H1 (cell line): ENCODE data around the gene CCDC93. TPM values are rescaled to one million over a fixed set of nuclear protein-coding genes. Genes with fewer than 3 reads are reported as not detected.

ENCODE experiments used
- CTCF ChIA-PET: fragments of 300-600 bp; sonication (Branson Sonifier 250); formaldehyde crosslinking; loops from one replicate; lab custom pipeline; 2021; ENCODE audit not compliant: partially characterized antibody; lab: Charles Lee
- POLR2A ChIA-PET: fragments of 300-600 bp; sonication (Branson Sonifier 250); formaldehyde crosslinking; loops from one replicate; lab custom pipeline; 2021; ENCODE audit warnings: inconsistent platforms; ENCODE audit not compliant: partially characterized antibody; lab: Charles Lee
- DNase-seq, 2 experiments: peaks; one replicate each; pipeline versions ENCODE4 v3.0.0 to v3.0.0-alpha.2; 2010 to 2022; ENCODE audit warnings: low spot score in 2 of 2, low read depth in 1 of 2, mixed read lengths in 1 of 2
- FAIRE-seq: peaks from 2 replicates; lab custom pipeline; 2011; peaks lifted over from hg19 to GRCh38; lab: Jason Lieb, UNC
- H2AFZ ChIP-seq: 2 replicates; pipeline ENCODE4 v1.8.1; 2012; ENCODE audit warnings: low read length, inconsistent platforms
- H2AK5ac ChIP-seq: 2 replicates; pipeline ENCODE4 v1.6.1; 2013; ENCODE audit warnings: low read depth, low read length
- H2BK120ac ChIP-seq: replicated peaks from 2 replicates; pipeline ENCODE3; 2013; ENCODE audit warnings: low read depth, low read length, inconsistent platforms
- H2BK12ac ChIP-seq: 2 replicates; pipeline ENCODE4 v1.6.1; 2013; ENCODE audit warnings: low read depth, low read length
- H2BK15ac ChIP-seq: 2 replicates; pipeline ENCODE4 v1.6.1; 2013; ENCODE audit warnings: low read length
- H2BK20ac ChIP-seq: 2 replicates; pipeline ENCODE4 v1.6.1; 2013; ENCODE audit warnings: low read length
- H2BK5ac ChIP-seq: 2 replicates; pipeline ENCODE4 v1.6.1; 2013; ENCODE audit warnings: low read depth, low read length
- H3K14ac ChIP-seq: 2 replicates; pipeline ENCODE4 v1.6.1; 2013; ENCODE audit warnings: inconsistent platforms; ENCODE audit not compliant: insufficient read length
- H3K18ac ChIP-seq: 2 replicates; pipeline ENCODE4 v1.6.1; 2013; ENCODE audit warnings: low read length; ENCODE audit errors: extremely low read depth
- H3K23ac ChIP-seq: 2 replicates; pipeline ENCODE4 v1.6.1; 2013; ENCODE audit warnings: inconsistent platforms; ENCODE audit not compliant: insufficient read length
- H3K23me2 ChIP-seq: 2 replicates; pipeline ENCODE4 v1.6.1; 2013; ENCODE audit warnings: low read depth, low read length
- H3K27ac ChIP-seq: 2 replicates; pipeline ENCODE4 v1.6.1; 2011; ENCODE audit warnings: low read depth, low read length, inconsistent platforms
- H3K27me3 ChIP-seq, 4 experiments: replicated peaks in 1 of 4; 1 replicate in 1 of 4; 2 replicates in 3 of 4; pipeline versions ENCODE4 v1.6.1 to v1.8.1; 2011 to 2013; ENCODE audit warnings: low read length in 3 of 4, mild to moderate bottlenecking in 3 of 4, inconsistent platforms in 2 of 4, mixed read lengths in 2 of 4, moderate library complexity in 1 of 4; ENCODE audit not compliant: control insufficient read depth in 3 of 4, insufficient read depth in 3 of 4; ENCODE audit errors: extremely low read depth in 1 of 4
- H3K36me3 ChIP-seq, 4 experiments: 2 replicates each; pipeline versions ENCODE4 v1.6.1 to v1.8.1; 2011 to 2013; ENCODE audit warnings: mild to moderate bottlenecking in 4 of 4, low read length in 3 of 4, moderate library complexity in 2 of 4, control low read depth in 1 of 4, inconsistent platforms in 1 of 4; ENCODE audit not compliant: insufficient read depth in 4 of 4, control insufficient read depth in 2 of 4
- H3K4ac ChIP-seq: replicated peaks from 2 replicates; pipeline ENCODE3; 2013; ENCODE audit warnings: low read length, low read depth, mixed read lengths, inconsistent platforms; ENCODE audit not compliant: insufficient read length
- H3K4me1 ChIP-seq, 4 experiments: replicated peaks in 1 of 4; 1 replicate in 1 of 4; 2 replicates in 3 of 4; pipeline versions ENCODE4 v1.6.1 to v1.8.1; 2011 to 2013; ENCODE audit warnings: low read length in 3 of 4, inconsistent platforms in 2 of 4, mixed read lengths in 1 of 4; ENCODE audit not compliant: insufficient read depth in 4 of 4, control insufficient read depth in 3 of 4
- H3K4me2 ChIP-seq, 2 experiments: 2 replicates each; pipeline versions ENCODE4 v1.6.1 to v1.8.1; 2011 to 2013; ENCODE audit warnings: low read depth in 2 of 2, low read length in 2 of 2, control low read depth in 1 of 2, inconsistent platforms in 1 of 2, mild to moderate bottlenecking in 1 of 2; ENCODE audit not compliant: insufficient read depth in 1 of 2
- H3K4me3 ChIP-seq, 4 experiments: fragments of 200-600, 300-600 bp in 1 of 4; sonication (generic), shearing (Covaris generic), sonication (Bioruptor Twin) in 1 of 4; 2 replicates each; pipeline versions ENCODE4 v1.5.1 to v1.8.1; 2011 to 2016; ENCODE audit warnings: low read length in 4 of 4, low read depth in 3 of 4, control low read depth in 2 of 4, inconsistent platforms in 2 of 4, mild to moderate bottlenecking in 2 of 4, mixed read lengths in 1 of 4, moderate library complexity in 1 of 4; ENCODE audit not compliant: insufficient read depth in 2 of 4; ENCODE audit errors: extremely low read depth in 1 of 4
- H3K56ac ChIP-seq: replicated peaks from 2 replicates; pipeline ENCODE3; 2013; ENCODE audit warnings: low read depth, mild to moderate bottlenecking, mixed read lengths, low read length, inconsistent platforms; ENCODE audit not compliant: insufficient read length
- H3K79me1 ChIP-seq: 2 replicates; pipeline ENCODE4 v1.6.1; 2013; ENCODE audit warnings: low read depth, low read length, control low read depth
- H3K79me2 ChIP-seq, 2 experiments: 2 replicates each; pipeline versions ENCODE4 v1.6.1 to v1.8.1; 2012 to 2013; ENCODE audit warnings: low read length in 2 of 2, mild to moderate bottlenecking in 2 of 2, inconsistent platforms in 1 of 2; ENCODE audit not compliant: insufficient read depth in 2 of 2, control insufficient read depth in 1 of 2
- H3K9ac ChIP-seq, 4 experiments: replicated peaks in 1 of 4; 1 replicate in 1 of 4; 2 replicates in 3 of 4; pipeline versions ENCODE4 v1.6.1 to v1.8.1; 2011 to 2013; ENCODE audit warnings: low read depth in 3 of 4, low read length in 3 of 4, control low read depth in 2 of 4, mild to moderate bottlenecking in 2 of 4, moderate library complexity in 2 of 4, inconsistent platforms in 1 of 4; ENCODE audit errors: extremely low read depth in 1 of 4
- H3K9me3 ChIP-seq, 2 experiments: 2 replicates each; pipeline versions ENCODE4 v1.6.1 to v1.8.1; 2012 to 2013; ENCODE audit warnings: mild to moderate bottlenecking in 2 of 2, moderate library complexity in 2 of 2, control low read depth in 1 of 2, inconsistent platforms in 1 of 2, low read depth in 1 of 2, low read length in 1 of 2, mixed read lengths in 1 of 2; ENCODE audit not compliant: insufficient read depth in 2 of 2
- H4K20me1 ChIP-seq, 2 experiments: replicated peaks in 1 of 2; 2 replicates each; pipeline versions ENCODE3 to v1.8.1; 2011 to 2013; ENCODE audit warnings: inconsistent platforms in 2 of 2, low read length in 2 of 2, mild to moderate bottlenecking in 1 of 2; ENCODE audit not compliant: insufficient read depth in 2 of 2, control insufficient read depth in 1 of 2
- H4K5ac ChIP-seq: 2 replicates; pipeline ENCODE4 v1.6.1; 2013; ENCODE audit warnings: low read length, low read depth, mixed read lengths, inconsistent platforms; ENCODE audit not compliant: insufficient read length
- H4K8ac ChIP-seq: 2 replicates; pipeline ENCODE4 v1.8.0; 2013; ENCODE audit warnings: mild to moderate bottlenecking, moderate library complexity, low read length, inconsistent platforms; ENCODE audit not compliant: insufficient read depth; ENCODE audit errors: extremely low read depth
- H4K91ac ChIP-seq: replicated peaks from 2 replicates; pipeline ENCODE3; 2013; ENCODE audit warnings: low read length, mixed read lengths, inconsistent platforms; ENCODE audit not compliant: insufficient read length
- KDM1A ChIP-seq: fragments of 200-600, 300-600 bp; sonication (generic); IDR thresholded peaks from 2 replicates; pipeline ENCODE4 v1.7.1; 2016; ENCODE audit warnings: mild to moderate bottlenecking, low read length, borderline replicate concordance
- TEAD4 ChIP-seq: IDR thresholded peaks from 2 replicates; pipeline ENCODE4 v1.6.1; 2012; ENCODE audit warnings: low read depth, low read length, inconsistent platforms, mixed read lengths
- WGBS, 2 experiments: shearing (Covaris generic) in 1 of 2; methylation state at CpG; one replicate each; pipeline versions ENCODE4 v1.1.6 to v1.1.7; 2013 to 2015; ENCODE audit warnings: low lambda C conversion rate in 2 of 2, mixed read lengths in 2 of 2, inconsistent platforms in 1 of 2, low coverage in 1 of 2, missing lambda C conversion rate in 1 of 2; ENCODE audit not compliant: insufficient replicate concordance in 2 of 2, insufficient coverage in 1 of 2, insufficient read length in 1 of 2; ENCODE audit errors: extremely low coverage in 1 of 2, missing lambda C conversion rate in 1 of 2; 5-methylcytosine and 5-hydroxymethylcytosine counted together
- polyA plus RNA-seq, 7 experiments: library from polyadenylated mRNA; depleted of rRNA in 3 of 7; stranded (reverse) in 5 of 7; unstranded in 2 of 7; fragments of >200 nt in 5 of 7; fragments of 200-250 nt in 2 of 7; gene quantifications; 1 replicate in 5 of 7; 2 replicates in 1 of 7; 4 replicates in 1 of 7; pipeline versions ENCODE4 v1.2.1 to v1.2.3, GENCODE V29; 2011 to 2013; ENCODE audit warnings: missing spikeins in 2 of 7, mixed read lengths in 2 of 7
- total RNA-seq: library from RNA; stranded (reverse); fragmentation: NEBNext Ultra II Directional; extraction: Animal tissue kit (Norgen Biotek cat#: 25700); gene quantifications from 2 replicates; pipeline ENCODE4 v1.2.1, GENCODE V29; 2021
- TF ChIP-seq, protein P1 (sequence below): IDR thresholded peaks from 2 replicates; pipeline ENCODE4 v1.6.1; 2012; ENCODE audit warnings: inconsistent platforms

Gene CCDC93
- total and polyA plus RNA-seq, 2 of the 8 experiments (the other 6 are each of a cell fraction or from before 2014, with no cell fraction given): 5.5 to 18.0 TPM

DNA sequence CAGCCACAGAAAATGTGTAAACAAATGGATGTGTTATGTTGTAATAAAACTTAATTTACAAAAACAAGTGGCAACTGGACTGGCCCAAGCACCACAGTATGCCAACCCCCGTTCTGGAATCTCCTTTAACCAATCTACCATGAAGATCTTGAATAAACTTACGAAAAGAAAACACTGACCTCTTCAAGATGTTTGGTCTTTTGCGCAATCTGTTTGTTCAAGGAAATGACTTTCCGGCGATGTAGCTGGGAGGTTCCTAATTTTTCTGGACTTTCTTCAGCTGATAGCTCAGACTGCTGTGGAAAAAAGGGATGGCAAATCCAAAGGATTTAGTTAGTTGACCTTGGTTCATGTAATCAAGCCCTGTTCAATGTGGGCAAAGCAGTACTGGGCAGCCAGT is 55.7 kb downstream of the CCDC93 start:
- no peak overlapping the region for H4K5ac ChIP-seq
- H3K36me3 ChIP-seq: peaks cover 0 to 17% (median 7%) of the 10 kb centered on the region in 4 experiments; a peak in 4 of 8 replicates
- no peak overlapping the region for H2BK15ac ChIP-seq
- no peak overlapping the region for H2BK5ac ChIP-seq
- no peaks in the 10 kb centered on the region for H3K79me2 ChIP-seq
- H3K9me3 ChIP-seq: no peaks in the 10 kb centered on the region
- FAIRE-seq (no peak), DNase-seq (no peak)
- no peaks in the 10 kb centered on the region for H3K27me3 ChIP-seq
- H3K14ac ChIP-seq: no peak overlapping the region
- H3K56ac ChIP-seq: no peak overlapping the region
- H4K20me1 ChIP-seq: no peaks in the 10 kb centered on the region
- WGBS, 2 experiments: 88% methylated on average over 5 of the region's 5 CpGs; no CpG with 5 or more reads in 1 of the 2 experiments
- POLR2A ChIA-PET: no interaction called here
- no peak overlapping the region for H3K18ac ChIP-seq
- no peaks in the 10 kb centered on the region for H3K4me1 ChIP-seq
- H3K4ac ChIP-seq: no peak overlapping the region
- TF ChIP-seq TEAD4 (no peak), KDM1A (no peak)
- TF ChIP-seq, protein P1, sequence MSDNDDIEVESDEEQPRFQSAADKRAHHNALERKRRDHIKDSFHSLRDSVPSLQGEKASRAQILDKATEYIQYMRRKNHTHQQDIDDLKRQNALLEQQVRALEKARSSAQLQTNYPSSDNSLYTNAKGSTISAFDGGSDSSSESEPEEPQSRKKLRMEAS: no peak
- H3K79me1 ChIP-seq: no peaks in the 10 kb centered on the region
- no peak overlapping the region for H3K27ac ChIP-seq
- H3K4me2 ChIP-seq: no peak overlapping the region
- no peak overlapping the region for H2BK12ac ChIP-seq
- no peak overlapping the region for H2AFZ ChIP-seq
- no peak overlapping the region for H2BK120ac ChIP-seq
- no peak overlapping the region for H2AK5ac ChIP-seq
- H3K23ac ChIP-seq: no peak overlapping the region
- no peak overlapping the region for H4K91ac ChIP-seq
- no peak overlapping the region for H3K9ac ChIP-seq
- no peak overlapping the region for H2BK20ac ChIP-seq
- no peak overlapping the region for H4K8ac ChIP-seq
- H3K23me2 ChIP-seq: no peaks in the 10 kb centered on the region
- CTCF ChIA-PET: interaction anchor here (0.9 to 7.1 kb wide), 5 partner anchors 9 to 104 kb away, joined by 3 to 39 read pairs (median 5); no protein-coding TSS in a partner anchor
- H3K4me3 ChIP-seq: no peak overlapping the region
